MCF 10A (cell line): ENCODE data around the gene EIF4EBP2. TPM values are rescaled to one million over a fixed set of nuclear protein-coding genes. Genes with fewer than 3 reads are reported as not detected.

ENCODE experiments used
- BruUV-seq: library from RNA; stranded (reverse); fragments of 400-500 nt; replicated peaks from 2 replicates; lab custom pipeline; 2021; lab: Mats Ljungman, UMichigan
- CTCF ChIA-PET: fragments of 300-600 bp; sonication (Branson Sonifier 250); formaldehyde crosslinking; extraction: SDS; loops from one replicate; lab custom pipeline; 2021; ENCODE audit warnings: antibody characterized with exemption, inconsistent platforms; lab: Yijun Ruan, JAX
- POLR2A ChIA-PET: fragments of 300-600, 350-650 bp; sonication (Branson Sonifier 250); formaldehyde crosslinking; extraction: SDS; loops from one replicate; lab custom pipeline; 2020; ENCODE audit warnings: antibody characterized with exemption, inconsistent platforms; lab: Yijun Ruan, JAX
- DNase-seq: peaks from one replicate; pipeline ENCODE4 v3.0.0-alpha.2; 2018; ENCODE audit not compliant: unreplicated experiment
- H3K27ac Mint-ChIP-seq: one replicate; pipeline ENCODE4 v1.8.0; 2022; ENCODE audit warnings: mild to moderate bottlenecking, low read depth, mixed read lengths; ENCODE audit not compliant: unreplicated experiment
- H3K27me3 Mint-ChIP-seq: one replicate; pipeline ENCODE4 v1.8.0; 2022; ENCODE audit warnings: mixed read lengths; ENCODE audit not compliant: insufficient read depth, unreplicated experiment
- H3K36me3 Mint-ChIP-seq: one replicate; pipeline ENCODE4 v1.8.0; 2022; ENCODE audit warnings: mild to moderate bottlenecking, moderate library complexity, mixed read lengths; ENCODE audit not compliant: insufficient read depth, unreplicated experiment
- H3K4me1 Mint-ChIP-seq: one replicate; pipeline ENCODE4 v1.8.0; 2022; ENCODE audit warnings: mixed read lengths; ENCODE audit not compliant: insufficient read depth, unreplicated experiment
- H3K4me3 Mint-ChIP-seq: one replicate; pipeline ENCODE4 v1.8.0; 2022; ENCODE audit warnings: mild to moderate bottlenecking, moderate library complexity, mixed read lengths; ENCODE audit not compliant: unreplicated experiment
- H3K9me3 Mint-ChIP-seq: one replicate; pipeline ENCODE4 v1.8.0; 2022; ENCODE audit warnings: mixed read lengths; ENCODE audit not compliant: unreplicated experiment
- intact Hi-C: fragments of 100-400 bp; cut with micrococcal nuclease; formaldehyde crosslinking; loops from 2 replicates; pipeline ENCODE4 v1.14.1; 2022
- total RNA-seq: library from RNA; stranded (reverse); gene quantifications from 2 replicates; pipeline ENCODE4 v1.2.3, GENCODE V29; 2022
- TF ChIP-seq, protein P1 (sequence below): fragments of 200-600 bp; IDR thresholded peaks from one replicate; pipeline ENCODE4 v1.8.0; 2022; ENCODE audit warnings: antibody characterized with exemption, mild to moderate bottlenecking; ENCODE audit not compliant: unreplicated experiment

EIF4EBP2 gene
- total RNA-seq, 1 experiment from 2014 or later = 21.2 TPM

DNA sequence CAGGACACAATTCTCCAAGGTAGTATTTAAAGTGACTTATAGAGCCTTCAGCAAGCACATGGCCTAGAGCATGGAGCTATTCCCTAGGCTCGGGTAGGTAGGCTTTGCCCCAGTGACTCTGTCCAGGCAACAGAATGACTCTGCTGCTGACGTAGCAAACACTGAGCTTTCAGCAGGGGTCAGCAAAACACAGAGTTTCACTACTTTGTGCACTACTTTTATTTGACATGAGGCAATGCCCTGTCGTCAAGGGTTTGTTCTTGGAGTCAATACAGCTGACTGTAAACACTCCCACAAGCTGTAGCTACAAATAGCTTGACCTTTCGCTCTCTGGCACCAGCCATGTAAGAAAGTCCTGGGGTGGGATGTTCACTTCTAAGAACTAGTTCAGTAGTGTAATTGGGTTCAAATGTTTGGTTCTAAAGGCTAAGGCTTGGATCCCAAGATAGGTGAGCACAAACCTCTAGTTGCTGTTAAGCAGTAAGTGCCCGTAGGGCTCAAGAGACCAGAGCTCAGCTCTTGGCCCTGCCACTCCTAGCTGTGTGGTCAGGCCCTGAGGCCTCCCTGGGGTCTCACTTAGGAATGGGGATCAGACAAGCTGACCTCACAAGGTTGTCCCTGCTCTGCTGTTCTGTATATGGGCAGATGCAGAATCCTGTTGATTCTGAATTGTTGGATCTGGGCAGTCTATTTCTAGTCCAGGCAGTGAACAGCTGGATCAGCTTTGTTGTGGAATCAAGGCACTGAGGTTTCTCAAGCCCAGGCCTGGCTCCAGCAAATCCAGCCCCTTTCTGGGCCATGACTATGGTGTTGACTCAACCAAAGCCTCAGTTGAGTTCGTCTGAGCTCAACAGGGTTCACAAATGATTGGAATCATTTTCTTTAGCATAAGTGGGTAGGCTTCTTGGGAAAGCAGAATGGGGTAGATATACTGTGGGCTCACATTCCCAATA, 26.8 kb downstream of the EIF4EBP2 start:
- POLR2A ChIA-PET = interaction anchor here (0.5 to 1.5 kb wide), 6 partner anchors 9 to 453 kb away, joined by 3 to 5 read pairs (median 3); no protein-coding TSS in a partner anchor
- no peak overlapping the region for H3K27ac Mint-ChIP-seq
- CTCF ChIA-PET = interaction anchor here (0.6 to 1.4 kb wide), 7 partner anchors 11 to 644 kb away, joined by 3 to 4 read pairs (median 3); no protein-coding TSS in a partner anchor
- BruUV-seq = no TSS peak
- no peaks in the 10 kb centered on the region for H3K27me3 Mint-ChIP-seq
- H3K4me1 Mint-ChIP-seq = no peaks in the 10 kb centered on the region
- intact Hi-C loops = no loop called here
- TF ChIP-seq, protein P1, sequence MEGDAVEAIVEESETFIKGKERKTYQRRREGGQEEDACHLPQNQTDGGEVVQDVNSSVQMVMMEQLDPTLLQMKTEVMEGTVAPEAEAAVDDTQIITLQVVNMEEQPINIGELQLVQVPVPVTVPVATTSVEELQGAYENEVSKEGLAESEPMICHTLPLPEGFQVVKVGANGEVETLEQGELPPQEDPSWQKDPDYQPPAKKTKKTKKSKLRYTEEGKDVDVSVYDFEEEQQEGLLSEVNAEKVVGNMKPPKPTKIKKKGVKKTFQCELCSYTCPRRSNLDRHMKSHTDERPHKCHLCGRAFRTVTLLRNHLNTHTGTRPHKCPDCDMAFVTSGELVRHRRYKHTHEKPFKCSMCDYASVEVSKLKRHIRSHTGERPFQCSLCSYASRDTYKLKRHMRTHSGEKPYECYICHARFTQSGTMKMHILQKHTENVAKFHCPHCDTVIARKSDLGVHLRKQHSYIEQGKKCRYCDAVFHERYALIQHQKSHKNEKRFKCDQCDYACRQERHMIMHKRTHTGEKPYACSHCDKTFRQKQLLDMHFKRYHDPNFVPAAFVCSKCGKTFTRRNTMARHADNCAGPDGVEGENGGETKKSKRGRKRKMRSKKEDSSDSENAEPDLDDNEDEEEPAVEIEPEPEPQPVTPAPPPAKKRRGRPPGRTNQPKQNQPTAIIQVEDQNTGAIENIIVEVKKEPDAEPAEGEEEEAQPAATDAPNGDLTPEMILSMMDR = no peak
- H3K36me3 Mint-ChIP-seq = peaks cover 25% of the 10 kb centered on the region
- H3K9me3 Mint-ChIP-seq = no peaks in the 10 kb centered on the region
- no peak for DNase-seq
- H3K4me3 Mint-ChIP-seq = no peak overlapping the region

DNA sequence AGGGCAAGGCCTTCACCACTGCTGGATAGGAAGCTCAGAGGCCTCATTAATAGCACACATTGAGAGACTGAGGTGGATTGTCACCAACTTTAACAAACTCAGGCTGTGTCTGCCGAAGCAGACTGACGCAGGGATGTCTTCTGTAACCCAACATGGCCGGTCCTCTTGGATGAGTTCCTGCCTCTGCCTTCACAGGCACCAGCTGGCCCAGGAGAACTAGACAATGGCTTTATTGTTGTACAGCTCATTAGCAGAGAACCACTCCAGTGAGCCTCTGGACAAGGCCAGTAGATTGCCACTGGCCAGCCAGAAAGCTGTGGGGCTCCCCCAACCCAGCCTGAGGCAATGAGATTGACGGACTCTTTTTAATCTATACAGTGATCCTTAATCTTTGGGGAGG, 28.2 kb downstream of the EIF4EBP2 start:
- intact Hi-C loops = no loop called here
- no peaks in the 10 kb centered on the region for H3K4me1 Mint-ChIP-seq
- TF ChIP-seq, protein P1 = no peak
- no peak overlapping the region for H3K27ac Mint-ChIP-seq
- H3K36me3 Mint-ChIP-seq = peaks cover 16% of the 10 kb centered on the region
- DNase-seq = no peak
- H3K4me3 Mint-ChIP-seq = no peak overlapping the region
- POLR2A ChIA-PET = interaction anchor here (0.9 to 1.5 kb wide), 2 partner anchors 15 to 30 kb away, joined by 3 to 4 read pairs; no protein-coding TSS in a partner anchor
- CTCF ChIA-PET = interaction anchor here (0.6 to 1.4 kb wide), 4 partner anchors 29 to 925 kb away, joined by 3 to 4 read pairs (median 3); no protein-coding TSS in a partner anchor
- H3K9me3 Mint-ChIP-seq = no peaks in the 10 kb centered on the region
- H3K27me3 Mint-ChIP-seq = no peaks in the 10 kb centered on the region
- no TSS peak for BruUV-seq

DNA sequence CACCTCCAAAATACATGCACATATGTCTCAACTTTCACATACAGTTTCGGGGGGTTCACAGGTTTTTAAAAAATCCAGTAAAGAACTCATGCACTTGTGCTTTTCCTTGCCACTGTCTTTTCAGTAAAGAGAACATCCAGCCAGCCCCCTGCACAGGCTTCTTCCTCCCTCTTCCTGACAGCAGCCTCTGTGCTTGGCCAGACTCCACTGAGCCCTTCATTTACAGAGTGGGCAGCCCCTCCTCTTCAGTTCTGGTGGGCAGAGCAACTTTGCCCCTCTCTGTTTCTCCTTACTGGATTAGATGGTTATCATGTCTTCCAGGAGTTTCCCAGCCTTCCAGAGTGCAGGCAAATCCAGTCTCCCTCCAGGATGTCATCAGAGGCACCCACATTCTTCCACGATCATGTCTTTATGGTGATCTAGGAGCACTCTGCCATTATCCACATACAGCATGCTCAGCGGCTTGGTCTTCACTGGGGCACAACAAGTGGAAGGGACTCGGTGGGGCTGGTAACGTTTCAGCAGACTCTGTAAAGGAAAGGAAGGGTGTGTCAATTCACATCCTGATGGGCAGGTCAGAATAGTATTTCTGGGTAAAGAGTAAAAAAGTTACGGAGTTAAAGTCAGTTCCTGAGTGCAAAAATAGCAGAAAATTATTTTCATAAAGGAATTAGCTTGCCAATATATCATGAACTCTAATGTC, 28.8 kb downstream of the EIF4EBP2 start:
- ChIA-PET CTCF (interaction anchor here (0.7 to 1.4 kb wide), 4 partner anchors 20 to 106 kb away, joined by 3 read pairs; no protein-coding TSS in a partner anchor), POLR2A (interaction anchor here (1.5 kb wide), 1 partner anchor 16 kb away, joined by 4 read pairs; no protein-coding TSS in a partner anchor)
- DNase-seq = no peak
- no peaks in the 10 kb centered on the region for H3K9me3 Mint-ChIP-seq
- no peak overlapping the region for H3K27ac Mint-ChIP-seq
- TF ChIP-seq, protein P1 = no peak
- intact Hi-C loops = no loop called here
- no peak overlapping the region for H3K4me3 Mint-ChIP-seq
- peaks cover 11% of the 10 kb centered on the region for H3K36me3 Mint-ChIP-seq
- H3K4me1 Mint-ChIP-seq = no peaks in the 10 kb centered on the region
- no peaks in the 10 kb centered on the region for H3K27me3 Mint-ChIP-seq
- BruUV-seq = no TSS peak
